Body of pancreas (tissue), 4 donors: ENCODE results near the gene BRD1.

Source experiments
- CTCF ChIP-seq, 7 experiments: fragments of 450-650 bp in 4 of 7; fragments of 200-600 bp in 3 of 7; sonication (generic) in 3 of 7; IDR thresholded peaks; one replicate each; pipeline ENCODE4 v1.5.1; 2016 to 2019; ENCODE audit warnings: antibody characterized with exemption in 7 of 7
- POLR2A ChIP-seq, 3 donors: fragments of 450-650 bp; IDR thresholded peaks; one replicate each; pipeline ENCODE4 v1.6.1; 2016; ENCODE audit warnings: antibody characterized with exemption in 3 of 3, mild to moderate bottlenecking in 2 of 3

GRCh38 chr22:49751966-49752597 lies 75.6 kb downstream of the BRD1 start:
- TF ChIP-seq POLR2A (IDR thresholded peaks at IDR 0.05), result no peak
- TF ChIP-seq CTCF (IDR thresholded peaks at IDR 0.05), result no peak
